Measurements from ENCODE around the gene C11orf86.

The C11orf86 gene

DNA sequence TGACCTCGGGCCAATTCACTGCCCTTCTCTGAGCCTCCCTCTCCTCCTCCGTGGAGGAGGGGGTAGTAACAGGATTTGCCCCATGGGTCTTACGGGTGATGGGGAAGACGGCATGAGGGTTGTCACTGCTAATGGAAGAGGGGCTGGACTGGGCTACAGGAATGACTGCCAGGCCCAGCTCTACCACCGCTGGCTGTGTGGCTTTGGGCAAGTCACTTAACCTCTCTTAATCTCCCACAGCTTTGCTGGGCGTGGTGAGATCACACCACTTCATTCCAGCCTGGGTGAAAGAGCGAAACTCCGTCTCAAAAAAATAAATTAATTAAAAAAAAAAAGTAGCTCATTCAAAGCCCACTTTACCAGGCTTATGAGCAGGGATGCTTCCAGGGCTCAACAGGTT lies 50.6 kb downstream of the C11orf86 start:
- no peak for DNase-seq (ENCODE audit: low spot score)
